Loucy (cell line): ENCODE measurements around the gene AFF2.

Experiments
- CTCF ChIP-seq: fragments of 200-600 bp; sonication (generic); conservative IDR thresholded peaks from 2 replicates; pipeline ENCODE4 v1.5.1; 2014; ENCODE audit warnings: mild to moderate bottlenecking, antibody characterized with exemption, low read length
- EZH2phosphoT487 ChIP-seq: fragments of 200-600 bp; IDR thresholded peaks from 2 replicates; pipeline ENCODE4 v1.6.1; 2018; ENCODE audit warnings: antibody characterized with exemption, mild to moderate bottlenecking, moderate library complexity, borderline replicate concordance

DNA sequence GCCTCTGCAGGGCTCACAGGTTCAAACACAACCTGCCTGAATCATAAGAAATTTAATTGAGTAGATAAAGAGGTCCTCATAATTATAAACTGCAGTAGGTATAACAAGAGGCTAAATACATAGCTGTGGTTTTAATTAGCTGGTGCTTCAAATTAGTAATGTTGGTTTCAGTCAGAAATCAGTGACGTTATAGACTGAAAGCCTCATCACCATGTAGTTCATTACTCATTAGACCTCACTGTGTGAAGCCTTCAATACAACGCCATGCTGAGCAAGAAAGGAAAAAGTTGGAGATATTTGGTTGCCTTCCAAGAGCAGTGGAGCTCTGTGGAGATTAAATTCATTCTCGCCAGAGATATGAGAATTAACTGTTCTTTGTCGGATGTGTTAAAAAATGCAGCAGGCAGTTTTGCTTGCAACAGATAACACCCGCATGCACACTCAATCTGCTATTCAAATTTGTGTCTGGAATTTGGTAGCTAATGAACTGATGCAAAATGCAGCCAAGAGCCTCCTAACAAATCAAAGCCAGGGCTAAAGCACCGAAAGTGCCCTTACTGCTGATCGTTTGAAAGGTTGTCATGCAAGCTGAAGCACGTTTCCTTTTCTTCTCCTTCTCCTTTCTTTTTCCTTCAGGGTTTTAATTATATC, 148.9 kb downstream of the AFF2 start:
- TF ChIP-seq CTCF (no peak), EZH2phosphoT487 (no peak)
